H1 (cell line): ENCODE measurements around the gene MYO9B. TPM values are rescaled to one million over a fixed set of nuclear protein-coding genes. Genes with fewer than 3 reads are reported as not detected.

Experiments
- CTCF ChIA-PET: fragments of 300-600 bp; sonication (Branson Sonifier 250); formaldehyde crosslinking; loops from one replicate; lab custom pipeline; 2021; ENCODE audit not compliant: partially characterized antibody; lab: Charles Lee
- POLR2A ChIA-PET: fragments of 300-600 bp; sonication (Branson Sonifier 250); formaldehyde crosslinking; loops from one replicate; lab custom pipeline; 2021; ENCODE audit warnings: inconsistent platforms; ENCODE audit not compliant: partially characterized antibody; lab: Charles Lee
- DNase-seq, 2 experiments: peaks; one replicate each; pipeline versions ENCODE4 v3.0.0 to v3.0.0-alpha.2; 2010 to 2022; ENCODE audit warnings: low spot score in 2 of 2, low read depth in 1 of 2, mixed read lengths in 1 of 2
- FAIRE-seq: peaks from 2 replicates; lab custom pipeline; 2011; peaks lifted over from hg19 to GRCh38; lab: Jason Lieb, UNC
- H2AFZ ChIP-seq: 2 replicates; pipeline ENCODE4 v1.8.1; 2012; ENCODE audit warnings: low read length, inconsistent platforms
- H2AK5ac ChIP-seq: 2 replicates; pipeline ENCODE4 v1.6.1; 2013; ENCODE audit warnings: low read depth, low read length
- H2BK120ac ChIP-seq: replicated peaks from 2 replicates; pipeline ENCODE3; 2013; ENCODE audit warnings: low read depth, low read length, inconsistent platforms
- H2BK12ac ChIP-seq: 2 replicates; pipeline ENCODE4 v1.6.1; 2013; ENCODE audit warnings: low read depth, low read length
- H2BK15ac ChIP-seq: 2 replicates; pipeline ENCODE4 v1.6.1; 2013; ENCODE audit warnings: low read length
- H2BK20ac ChIP-seq: 2 replicates; pipeline ENCODE4 v1.6.1; 2013; ENCODE audit warnings: low read length
- H2BK5ac ChIP-seq: 2 replicates; pipeline ENCODE4 v1.6.1; 2013; ENCODE audit warnings: low read depth, low read length
- H3K14ac ChIP-seq: 2 replicates; pipeline ENCODE4 v1.6.1; 2013; ENCODE audit warnings: inconsistent platforms; ENCODE audit not compliant: insufficient read length
- H3K18ac ChIP-seq: 2 replicates; pipeline ENCODE4 v1.6.1; 2013; ENCODE audit warnings: low read length; ENCODE audit errors: extremely low read depth
- H3K23ac ChIP-seq: 2 replicates; pipeline ENCODE4 v1.6.1; 2013; ENCODE audit warnings: inconsistent platforms; ENCODE audit not compliant: insufficient read length
- H3K23me2 ChIP-seq: 2 replicates; pipeline ENCODE4 v1.6.1; 2013; ENCODE audit warnings: low read depth, low read length
- H3K27ac ChIP-seq: 2 replicates; pipeline ENCODE4 v1.6.1; 2011; ENCODE audit warnings: low read depth, low read length, inconsistent platforms
- H3K27me3 ChIP-seq, 4 experiments: replicated peaks in 1 of 4; 1 replicate in 1 of 4; 2 replicates in 3 of 4; pipeline versions ENCODE4 v1.6.1 to v1.8.1; 2011 to 2013; ENCODE audit warnings: low read length in 3 of 4, mild to moderate bottlenecking in 3 of 4, inconsistent platforms in 2 of 4, mixed read lengths in 2 of 4, moderate library complexity in 1 of 4; ENCODE audit not compliant: control insufficient read depth in 3 of 4, insufficient read depth in 3 of 4; ENCODE audit errors: extremely low read depth in 1 of 4
- H3K36me3 ChIP-seq, 4 experiments: 2 replicates each; pipeline versions ENCODE4 v1.6.1 to v1.8.1; 2011 to 2013; ENCODE audit warnings: mild to moderate bottlenecking in 4 of 4, low read length in 3 of 4, moderate library complexity in 2 of 4, control low read depth in 1 of 4, inconsistent platforms in 1 of 4; ENCODE audit not compliant: insufficient read depth in 4 of 4, control insufficient read depth in 2 of 4
- H3K4ac ChIP-seq: replicated peaks from 2 replicates; pipeline ENCODE3; 2013; ENCODE audit warnings: low read length, low read depth, mixed read lengths, inconsistent platforms; ENCODE audit not compliant: insufficient read length
- H3K4me1 ChIP-seq, 4 experiments: replicated peaks in 1 of 4; 1 replicate in 1 of 4; 2 replicates in 3 of 4; pipeline versions ENCODE4 v1.6.1 to v1.8.1; 2011 to 2013; ENCODE audit warnings: low read length in 3 of 4, inconsistent platforms in 2 of 4, mixed read lengths in 1 of 4; ENCODE audit not compliant: insufficient read depth in 4 of 4, control insufficient read depth in 3 of 4
- H3K4me2 ChIP-seq, 2 experiments: 2 replicates each; pipeline versions ENCODE4 v1.6.1 to v1.8.1; 2011 to 2013; ENCODE audit warnings: low read depth in 2 of 2, low read length in 2 of 2, control low read depth in 1 of 2, inconsistent platforms in 1 of 2, mild to moderate bottlenecking in 1 of 2; ENCODE audit not compliant: insufficient read depth in 1 of 2
- H3K4me3 ChIP-seq, 4 experiments: fragments of 200-600, 300-600 bp in 1 of 4; sonication (generic), shearing (Covaris generic), sonication (Bioruptor Twin) in 1 of 4; 2 replicates each; pipeline versions ENCODE4 v1.5.1 to v1.8.1; 2011 to 2016; ENCODE audit warnings: low read length in 4 of 4, low read depth in 3 of 4, control low read depth in 2 of 4, inconsistent platforms in 2 of 4, mild to moderate bottlenecking in 2 of 4, mixed read lengths in 1 of 4, moderate library complexity in 1 of 4; ENCODE audit not compliant: insufficient read depth in 2 of 4; ENCODE audit errors: extremely low read depth in 1 of 4
- H3K56ac ChIP-seq: replicated peaks from 2 replicates; pipeline ENCODE3; 2013; ENCODE audit warnings: low read depth, mild to moderate bottlenecking, mixed read lengths, low read length, inconsistent platforms; ENCODE audit not compliant: insufficient read length
- H3K79me1 ChIP-seq: 2 replicates; pipeline ENCODE4 v1.6.1; 2013; ENCODE audit warnings: low read depth, low read length, control low read depth
- H3K79me2 ChIP-seq, 2 experiments: 2 replicates each; pipeline versions ENCODE4 v1.6.1 to v1.8.1; 2012 to 2013; ENCODE audit warnings: low read length in 2 of 2, mild to moderate bottlenecking in 2 of 2, inconsistent platforms in 1 of 2; ENCODE audit not compliant: insufficient read depth in 2 of 2, control insufficient read depth in 1 of 2
- H3K9ac ChIP-seq, 4 experiments: replicated peaks in 1 of 4; 1 replicate in 1 of 4; 2 replicates in 3 of 4; pipeline versions ENCODE4 v1.6.1 to v1.8.1; 2011 to 2013; ENCODE audit warnings: low read depth in 3 of 4, low read length in 3 of 4, control low read depth in 2 of 4, mild to moderate bottlenecking in 2 of 4, moderate library complexity in 2 of 4, inconsistent platforms in 1 of 4; ENCODE audit errors: extremely low read depth in 1 of 4
- H3K9me3 ChIP-seq, 2 experiments: 2 replicates each; pipeline versions ENCODE4 v1.6.1 to v1.8.1; 2012 to 2013; ENCODE audit warnings: mild to moderate bottlenecking in 2 of 2, moderate library complexity in 2 of 2, control low read depth in 1 of 2, inconsistent platforms in 1 of 2, low read depth in 1 of 2, low read length in 1 of 2, mixed read lengths in 1 of 2; ENCODE audit not compliant: insufficient read depth in 2 of 2
- H4K20me1 ChIP-seq, 2 experiments: replicated peaks in 1 of 2; 2 replicates each; pipeline versions ENCODE3 to v1.8.1; 2011 to 2013; ENCODE audit warnings: inconsistent platforms in 2 of 2, low read length in 2 of 2, mild to moderate bottlenecking in 1 of 2; ENCODE audit not compliant: insufficient read depth in 2 of 2, control insufficient read depth in 1 of 2
- H4K5ac ChIP-seq: 2 replicates; pipeline ENCODE4 v1.6.1; 2013; ENCODE audit warnings: low read length, low read depth, mixed read lengths, inconsistent platforms; ENCODE audit not compliant: insufficient read length
- H4K8ac ChIP-seq: 2 replicates; pipeline ENCODE4 v1.8.0; 2013; ENCODE audit warnings: mild to moderate bottlenecking, moderate library complexity, low read length, inconsistent platforms; ENCODE audit not compliant: insufficient read depth; ENCODE audit errors: extremely low read depth
- H4K91ac ChIP-seq: replicated peaks from 2 replicates; pipeline ENCODE3; 2013; ENCODE audit warnings: low read length, mixed read lengths, inconsistent platforms; ENCODE audit not compliant: insufficient read length
- BACH1 ChIP-seq: IDR thresholded peaks from 2 replicates; pipeline ENCODE4 v1.6.1; 2012; ENCODE audit warnings: low read length, improper control_type of control experiment
- EP300 ChIP-seq, 2 experiments: IDR thresholded peaks; 1 replicate in 1 of 2; 2 replicates in 1 of 2; pipeline ENCODE4 v1.6.1; 2011 to 2012; ENCODE audit warnings: low read depth in 2 of 2, low read length in 2 of 2, mild to moderate bottlenecking in 2 of 2, borderline replicate concordance in 1 of 2, inconsistent platforms in 1 of 2, moderate library complexity in 1 of 2
- MAFK ChIP-seq: IDR thresholded peaks from 2 replicates; pipeline ENCODE4 v1.6.1; 2012; ENCODE audit warnings: low read depth, mild to moderate bottlenecking, improper control_type of control experiment, low read length
- WGBS, 2 experiments: shearing (Covaris generic) in 1 of 2; methylation state at CpG; one replicate each; pipeline versions ENCODE4 v1.1.6 to v1.1.7; 2013 to 2015; ENCODE audit warnings: low lambda C conversion rate in 2 of 2, mixed read lengths in 2 of 2, inconsistent platforms in 1 of 2, low coverage in 1 of 2, missing lambda C conversion rate in 1 of 2; ENCODE audit not compliant: insufficient replicate concordance in 2 of 2, insufficient coverage in 1 of 2, insufficient read length in 1 of 2; ENCODE audit errors: extremely low coverage in 1 of 2, missing lambda C conversion rate in 1 of 2; 5-methylcytosine and 5-hydroxymethylcytosine counted together
- polyA plus RNA-seq, 7 experiments: library from polyadenylated mRNA; depleted of rRNA in 3 of 7; stranded (reverse) in 5 of 7; unstranded in 2 of 7; fragments of >200 nt in 5 of 7; fragments of 200-250 nt in 2 of 7; gene quantifications; 1 replicate in 5 of 7; 2 replicates in 1 of 7; 4 replicates in 1 of 7; pipeline versions ENCODE4 v1.2.1 to v1.2.3, GENCODE V29; 2011 to 2013; ENCODE audit warnings: missing spikeins in 2 of 7, mixed read lengths in 2 of 7
- total RNA-seq: library from RNA; stranded (reverse); fragmentation: NEBNext Ultra II Directional; extraction: Animal tissue kit (Norgen Biotek cat#: 25700); gene quantifications from 2 replicates; pipeline ENCODE4 v1.2.1, GENCODE V29; 2021

Gene MYO9B
- total and polyA plus RNA-seq, 2 of the 8 experiments (the other 6 are each of a cell fraction or from before 2014, with no cell fraction given) = 27.6 to 77.1 TPM

GRCh38 chr19:17097593-17098126 lies 22.1 kb downstream of the MYO9B start:
- TF ChIP-seq EP300 (IDR thresholded peaks at IDR 0.05; ENCODE audit: borderline replicate concordance in 1 of 2, low read depth in 2 of 2, low read length in 2 of 2) (no peak), MAFK (peak; percentile 81), BACH1 (peak; percentile 90)
- H4K91ac ChIP-seq = no peak overlapping the region
- no peak overlapping the region for H2BK5ac ChIP-seq
- H3K9ac ChIP-seq = no peak overlapping the region
- DNase-seq (no peak), FAIRE-seq (no peak)
- H3K27ac ChIP-seq = no peak overlapping the region
- H3K4me3 ChIP-seq = no peak overlapping the region
- no peak overlapping the region for H3K56ac ChIP-seq
- ChIA-PET CTCF (interaction anchor here (1.7 kb wide), 1 partner anchor 8 kb away, joined by 4 read pairs; no protein-coding TSS in a partner anchor), POLR2A (no interaction called here)
- H3K4me2 ChIP-seq = no peak overlapping the region
- H2BK20ac ChIP-seq = no peak overlapping the region
- no peak overlapping the region for H3K18ac ChIP-seq
- peaks cover 5 to 13% (median 7%) of the 10 kb centered on the region in 4 experiments; a peak in 7 of 8 replicates for H3K36me3 ChIP-seq
- 87% methylated on average over 8 of the region's 8 CpGs; no CpG with 5 or more reads in 1 of the 2 experiments for WGBS, 2 experiments
- peaks cover 0 to 4% of the 10 kb centered on the region in 2 experiments for H4K20me1 ChIP-seq
- H2AFZ ChIP-seq = no peak overlapping the region
- no peak overlapping the region for H4K8ac ChIP-seq
- no peak overlapping the region for H2AK5ac ChIP-seq
- no peak overlapping the region for H3K23ac ChIP-seq
- peaks cover 7 to 10% of the 10 kb centered on the region in 2 experiments; a peak in 3 of 4 replicates for H3K9me3 ChIP-seq
- H3K79me1 ChIP-seq = peaks cover 16% of the 10 kb centered on the region
- no peak overlapping the region for H2BK120ac ChIP-seq
- H3K4ac ChIP-seq = no peak overlapping the region
- no peak overlapping the region for H4K5ac ChIP-seq
- no peaks in the 10 kb centered on the region for H3K23me2 ChIP-seq
- 0 out of 7 replicates have a peak, but pooled peaks cover 0 to 2% (median 0%) of the 10 kb centered on the region in 4 experiments for H3K4me1 ChIP-seq
- H3K27me3 ChIP-seq = no peaks in the 10 kb centered on the region
- no peak overlapping the region for H2BK15ac ChIP-seq
- no peak overlapping the region for H2BK12ac ChIP-seq
- no peak overlapping the region for H3K14ac ChIP-seq
- peaks cover 0 to 27% of the 10 kb centered on the region in 2 experiments; a peak in 3 of 4 replicates for H3K79me2 ChIP-seq
